Stomach (tissue), 9 donors: Measurements from ENCODE around the gene ZKSCAN1. TPM values are rescaled to one million over a fixed set of nuclear protein-coding genes. Genes with fewer than 3 reads are reported as not detected.
"Not testable (repeated sequence)": the region's sequence is repeated elsewhere in the genome, so short reads cannot be mapped to it uniquely, and the experiment has no call there.

Experiments used
- DNase-seq, 2 donors: peaks; one replicate each; pipeline versions ENCODE4 v3.0.0 to v3.0.0-alpha.2; 2013 to 2019
- H3K27ac ChIP-seq, 5 donors: fragments of 200-600 bp in 4 of 5; sonication (generic) in 4 of 5; one replicate each; pipeline ENCODE4 v1.5.1; 2013 to 2019; ENCODE audit warnings: mild to moderate bottlenecking in 1 of 5, moderate library complexity in 1 of 5
- H3K27me3 ChIP-seq, 3 donors: fragments of 200-600 bp; sonication (generic); one replicate each; pipeline ENCODE4 v1.5.1; 2017 to 2019; ENCODE audit warnings: mixed run types in 1 of 3
- H3K36me3 ChIP-seq, 4 donors: fragments of 200-600 bp; sonication (generic); 1 replicate in 3 of 4; 2 replicates in 1 of 4; pipeline ENCODE4 v1.5.1; 2016 to 2019
- H3K4me1 ChIP-seq, 4 donors: fragments of 200-600 bp; sonication (generic); one replicate each; pipeline ENCODE4 v1.5.1; 2016 to 2019
- H3K4me3 ChIP-seq, 4 donors: fragments of 200-600 bp; sonication (generic) in 3 of 4; one replicate each; pipeline ENCODE4 v1.5.1; 2016 to 2019; ENCODE audit warnings: mild to moderate bottlenecking in 1 of 4
- H3K9me3 ChIP-seq, 4 donors: fragments of 200-600 bp; sonication (generic); one replicate each; pipeline ENCODE4 v1.5.1; 2016 to 2019
- EP300 ChIP-seq: sonication (generic); formaldehyde crosslinking; IDR thresholded peaks from one replicate; pipeline ENCODE4 v1.6.1; 2017; ENCODE audit warnings: antibody characterized with exemption
- POLR2A ChIP-seq, 4 donors: fragments of 450-650 bp; IDR thresholded peaks; one replicate each; pipeline ENCODE4 v1.6.1; 2016; ENCODE audit warnings: antibody characterized with exemption in 4 of 4, control low read depth in 2 of 4, mild to moderate bottlenecking in 1 of 4, moderate library complexity in 1 of 4
- POLR2AphosphoS5 ChIP-seq, 3 donors: sonication (generic); formaldehyde crosslinking; IDR thresholded peaks; one replicate each; pipeline ENCODE4 v1.6.1; 2016; ENCODE audit warnings: antibody characterized with exemption in 3 of 3
- WGBS, 5 donors: extraction: QIAGEN DNeasy Blood & Tissue Kit in 3 of 5; methylation state at CpG; one replicate each; pipeline versions ENCODE4 v1.1.5 to v1.1.7; 2013 to 2018; 5-methylcytosine and 5-hydroxymethylcytosine counted together
- intact Hi-C: fragments of 100-400 bp; cut with DNase I; formaldehyde crosslinking; loops from one replicate; pipeline ENCODE4 v1.15.1; 2023; ENCODE audit warnings: low total_unique reads
- polyA plus RNA-seq, 3 donors: library from polyadenylated mRNA; stranded (reverse); fragments of 200-250 nt; gene quantifications; one replicate each; pipeline ENCODE4 v1.2.3, GENCODE V29; 2013
- total RNA-seq, 5 donors: library from RNA; depleted of rRNA; stranded (reverse); fragments of >200 nt; gene quantifications; one replicate each; pipeline versions ENCODE4 v1.1.0 to v1.2.3, GENCODE V29; 2014 to 2016
- TF ChIP-seq, protein P1 (sequence below), 7 experiments: fragments of 450-650 bp in 4 of 7; fragments of 200-600 bp in 3 of 7; sonication (generic) in 3 of 7; IDR thresholded peaks; one replicate each; pipeline ENCODE4 v1.5.1; 2016 to 2019; ENCODE audit warnings: antibody characterized with exemption in 7 of 7, control low read depth in 2 of 7, mild to moderate bottlenecking in 1 of 7
- donor health status: healthy with polysubstance abuse.
- donor health status: Bipolar disorder and iron deficiency.
- donor health status: healthy.

ZKSCAN1 gene
- total and polyA plus RNA-seq, 8 donors, result 9.5 to 153 (median 50.4) TPM

- intact Hi-C loops, result no loop called here
- DNase-seq, result no peak
- H3K4me1 ChIP-seq, result peaks cover 0 to 7% (median 2%) of the 10 kb centered on the region in 4 donors
- 68 to 84% (median 72%) methylated on average over 1 of the region's 1 CpG for WGBS, 5 donors
- peak overlapping the region in 1 of 4 donors; percentile 2 for H3K4me3 ChIP-seq
- no peaks in the 10 kb centered on the region for H3K9me3 ChIP-seq
- H3K27ac ChIP-seq, result no peak overlapping the region
- H3K36me3 ChIP-seq, result peaks cover 0 to 4% (median 0%) of the 10 kb centered on the region in 4 donors
- TF ChIP-seq EP300 (no peak), POLR2AphosphoS5 (IDR thresholded peaks at IDR 0.05) (no peak), POLR2A (IDR thresholded peaks at IDR 0.05) (no peak)
- TF ChIP-seq, protein P1, sequence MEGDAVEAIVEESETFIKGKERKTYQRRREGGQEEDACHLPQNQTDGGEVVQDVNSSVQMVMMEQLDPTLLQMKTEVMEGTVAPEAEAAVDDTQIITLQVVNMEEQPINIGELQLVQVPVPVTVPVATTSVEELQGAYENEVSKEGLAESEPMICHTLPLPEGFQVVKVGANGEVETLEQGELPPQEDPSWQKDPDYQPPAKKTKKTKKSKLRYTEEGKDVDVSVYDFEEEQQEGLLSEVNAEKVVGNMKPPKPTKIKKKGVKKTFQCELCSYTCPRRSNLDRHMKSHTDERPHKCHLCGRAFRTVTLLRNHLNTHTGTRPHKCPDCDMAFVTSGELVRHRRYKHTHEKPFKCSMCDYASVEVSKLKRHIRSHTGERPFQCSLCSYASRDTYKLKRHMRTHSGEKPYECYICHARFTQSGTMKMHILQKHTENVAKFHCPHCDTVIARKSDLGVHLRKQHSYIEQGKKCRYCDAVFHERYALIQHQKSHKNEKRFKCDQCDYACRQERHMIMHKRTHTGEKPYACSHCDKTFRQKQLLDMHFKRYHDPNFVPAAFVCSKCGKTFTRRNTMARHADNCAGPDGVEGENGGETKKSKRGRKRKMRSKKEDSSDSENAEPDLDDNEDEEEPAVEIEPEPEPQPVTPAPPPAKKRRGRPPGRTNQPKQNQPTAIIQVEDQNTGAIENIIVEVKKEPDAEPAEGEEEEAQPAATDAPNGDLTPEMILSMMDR (IDR thresholded peaks at IDR 0.05), result no peak
- no peaks in the 10 kb centered on the region for H3K27me3 ChIP-seq
These were observed 40.7 kb upstream of the ZKSCAN1 start for GRCh38 chr7:99974681-99975080.

GRCh38 chr7:99975782-99976521 is 39.4 kb upstream of the ZKSCAN1 start, which contains the start of gene AZGP1:
Gene AZGP1, minus strand, starts transcription at chr7:99976031. Its CDS starts 11 bp downstream, at chr7:99976020.
- TF ChIP-seq POLR2A (IDR thresholded peaks at IDR 0.05) (peak in 1 of 4 donors; percentile 22), EP300 (no peak), POLR2AphosphoS5 (IDR thresholded peaks at IDR 0.05) (peak in 1 of 3 donors; percentile 18)
- TF ChIP-seq, protein P1 (IDR thresholded peaks at IDR 0.05), result no peak
- Histone ChIP-seq H3K9me3 (no peaks in the 10 kb centered on the region), H3K27ac (peak within 1 kb of the TSS; percentile 20 to 86 (median 44)), H3K4me1 (peaks cover 0 to 10% (median 2%) of the 10 kb centered on the region in 4 donors), H3K36me3 (peaks cover 0 to 4% (median 0%) of the 10 kb centered on the region in 4 donors), H3K4me3 (peak within 1 kb of the TSS; percentile 2 to 35 (median 27)), H3K27me3 (no peaks in the 10 kb centered on the region)
- intact Hi-C loops, result no loop called here
- WGBS, 5 donors, result 36 to 62% (median 41%) methylated on average over 5 of the region's 5 CpGs
- DNase-seq, result peak; percentile 32 to 59

- peak overlapping the region in 1 of 5 donors; percentile 74 for H3K27ac ChIP-seq
- H3K4me3 ChIP-seq, result no peak overlapping the region
- no peaks in the 10 kb centered on the region for H3K9me3 ChIP-seq
- WGBS, 5 donors, result 68 to 80% (median 75%) methylated on average over 13 of the region's 13 CpGs
- H3K4me1 ChIP-seq, result peaks cover 0 to 10% (median 2%) of the 10 kb centered on the region in 4 donors
- H3K36me3 ChIP-seq, result no peaks in the 10 kb centered on the region
- no peaks in the 10 kb centered on the region for H3K27me3 ChIP-seq
- intact Hi-C loops, result no loop called here
- TF ChIP-seq POLR2AphosphoS5 (IDR thresholded peaks at IDR 0.05) (no peak), EP300 (no peak), POLR2A (IDR thresholded peaks at IDR 0.05) (no peak)
- TF ChIP-seq, protein P1 (IDR thresholded peaks at IDR 0.05), result no peak
- DNase-seq, result no peak
These were observed 38.8 kb upstream of the ZKSCAN1 start for GRCh38 chr7:99976626-99977025.

DNA sequence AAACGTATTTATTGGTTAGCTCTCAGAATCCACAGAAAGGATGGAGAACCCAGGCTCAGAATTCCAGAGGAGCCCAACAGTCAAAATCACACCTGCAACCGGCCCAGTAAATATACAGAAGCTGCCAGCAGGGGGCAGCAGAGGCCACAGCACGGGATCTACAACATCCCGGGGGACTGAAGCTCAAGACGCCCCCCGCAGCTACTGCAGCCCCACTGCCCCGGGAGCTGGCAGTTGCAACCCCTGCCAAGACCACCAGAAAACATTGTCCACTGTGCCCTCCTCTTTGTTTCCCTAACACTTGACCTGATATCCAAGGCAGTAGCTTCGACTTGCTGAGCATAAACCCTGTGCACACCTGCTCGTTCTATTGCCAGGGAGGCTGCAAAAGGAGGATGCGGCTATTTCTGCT is 35.6 kb upstream of the ZKSCAN1 start:
- WGBS, 5 donors, result 10 to 27% (median 17%) methylated on average over 5 to 10 of the region's 10 CpGs
- H3K4me3 ChIP-seq, H3K36me3 ChIP-seq, H3K9me3 ChIP-seq, intact Hi-C loops, H3K27ac ChIP-seq, H3K27me3 ChIP-seq: not testable (repeated sequence)
- TF ChIP-seq, protein P1 (IDR thresholded peaks at IDR 0.05), result peak in 5 of 7 experiments; percentile 44 to 80 (median 56)
- peak in 1 of 2 donors; percentile 76 for DNase-seq
- peaks cover 0 to 10% (median 2%) of the 10 kb centered on the region in 4 donors for H3K4me1 ChIP-seq

GRCh38 chr7:99980448-99980872 is 34.9 kb upstream of the ZKSCAN1 start:
- WGBS, 5 donors, result 58 to 73% (median 65%) methylated on average over 3 to 4 of the region's 4 CpGs
- DNase-seq, H3K4me3 ChIP-seq, H3K27ac ChIP-seq, intact Hi-C loops, H3K27me3 ChIP-seq, H3K9me3 ChIP-seq, H3K36me3 ChIP-seq: not testable (repeated sequence)
- H3K4me1 ChIP-seq, result peaks cover 0 to 10% (median 2%) of the 10 kb centered on the region in 4 donors

DNA sequence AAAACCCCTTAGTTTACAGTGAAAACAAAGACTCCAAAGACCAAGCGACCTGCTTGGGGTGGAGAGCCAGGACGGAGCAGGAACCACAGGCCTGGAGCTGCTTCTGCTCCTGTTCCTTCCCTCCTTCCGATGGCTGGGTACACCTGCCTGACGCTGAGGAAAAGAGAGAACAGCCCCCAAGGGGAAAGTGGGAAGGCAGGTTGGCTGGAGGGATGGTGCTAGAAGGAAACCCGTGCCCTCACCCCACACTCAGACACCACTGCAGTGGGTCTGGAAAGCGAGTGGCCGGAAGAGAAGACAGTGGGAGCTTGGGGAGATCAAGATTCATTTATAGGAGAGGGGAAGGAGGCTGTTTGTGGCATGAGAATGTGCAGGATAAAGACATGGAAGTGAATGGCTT is 34.3 kb upstream of the ZKSCAN1 start:
- H3K36me3 ChIP-seq, intact Hi-C loops, H3K27ac ChIP-seq, DNase-seq, H3K4me3 ChIP-seq, H3K9me3 ChIP-seq, H3K27me3 ChIP-seq: not testable (repeated sequence)
- 66 to 91% (median 80%) methylated on average over 7 of the region's 7 CpGs for WGBS, 5 donors
- peaks cover 0 to 10% (median 2%) of the 10 kb centered on the region in 4 donors for H3K4me1 ChIP-seq
